ENCODE results near the gene CMC2.
A peak's percentile ranks its signal among the peaks of the same experiment; 100 is the strongest.

The CMC2 gene

DNA sequence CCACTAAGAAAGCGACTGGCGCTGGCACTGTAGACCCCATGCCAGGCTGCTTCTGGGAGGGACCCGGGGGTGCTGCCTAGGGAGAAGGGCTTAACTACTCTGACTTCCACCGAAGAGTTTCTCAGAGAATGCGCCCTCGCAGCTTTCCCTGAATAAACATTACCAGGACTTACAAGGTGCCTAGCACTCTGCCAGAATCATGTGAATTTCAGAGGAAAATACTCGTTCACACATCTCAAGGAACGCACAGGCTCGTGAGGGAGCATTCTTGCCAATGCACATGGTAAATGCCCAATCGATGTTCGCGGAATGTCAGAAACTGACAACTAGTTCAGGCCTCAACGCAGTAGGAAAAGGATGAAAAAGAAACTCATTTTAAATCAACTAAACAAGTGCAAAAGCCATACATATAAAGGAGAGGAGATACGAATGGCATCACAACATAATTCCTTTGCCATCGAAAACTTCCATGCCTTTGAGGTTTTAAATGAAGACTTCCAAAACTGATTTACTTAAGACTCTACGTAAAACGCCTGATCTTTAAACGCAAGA is 999 bp downstream of the CMC2 start:
- Histone ChIP-seq H3K9me3 (ENCODE audit: insufficient read depth, low read depth, low read length) (no peaks in the 10 kb centered on the region), H4K12ac (ENCODE audit: low read depth, low read length) (no peak overlapping the region), H2AK5ac (ENCODE audit: low read length) (no peak overlapping the region), H3K79me2 (ENCODE audit: control insufficient read depth, insufficient read depth, low read length, poor library complexity) (peaks cover 16% of the 10 kb centered on the region), H3K79me1 (ENCODE audit: low read length) (peaks cover 12% of the 10 kb centered on the region), H3K27ac (ENCODE audit: low read depth, low read length) (no peak overlapping the region), H2BK12ac (ENCODE audit: low read length) (no peak overlapping the region), H3K4me1 (ENCODE audit: control insufficient read depth in 1 of 2, insufficient read depth in 2 of 2, low read length in 2 of 2) (peaks cover 2 to 3% of the 10 kb centered on the region in 2 experiments), H2BK5ac (ENCODE audit: low read depth, low read length, poor library complexity) (no peak overlapping the region), H3K18ac (ENCODE audit: low read length) (no peak overlapping the region), H2AFZ (ENCODE audit: insufficient read depth, low read length, poor library complexity) (no peak overlapping the region), H3K36me3 (ENCODE audit: control insufficient read depth in 1 of 2, insufficient read depth in 2 of 2, low read length in 2 of 2) (peaks cover 0 to under 1% of the 10 kb centered on the region in 2 experiments), H3K4ac (ENCODE audit: low read depth, low read length) (peak overlapping the region; percentile 35), H3K4me3 (ENCODE audit: low read depth, low read length) (no peak overlapping the region), H2BK120ac (ENCODE audit: insufficient read depth, low read length, poor library complexity) (no peak overlapping the region), H4K8ac (ENCODE audit: low read depth, low read length) (no peak overlapping the region), H3K9ac (ENCODE audit: low read length) (no peak overlapping the region), H3K4me2 (ENCODE audit: low read length) (peak overlapping the region; percentile 55), H4K91ac (ENCODE audit: low read depth, low read length) (no peak overlapping the region), H3K14ac (ENCODE audit: low read length) (no peak overlapping the region), H3K27me3 (ENCODE audit: insufficient read depth, low read length) (no peaks in the 10 kb centered on the region), H3K23ac (ENCODE audit: low read length) (no peak overlapping the region)
- no peak for DNase-seq
- no CpG with 5 or more reads among the region's 18 CpGs for WGBS (ENCODE audit: extremely low coverage, insufficient coverage, insufficient read length)

DNA sequence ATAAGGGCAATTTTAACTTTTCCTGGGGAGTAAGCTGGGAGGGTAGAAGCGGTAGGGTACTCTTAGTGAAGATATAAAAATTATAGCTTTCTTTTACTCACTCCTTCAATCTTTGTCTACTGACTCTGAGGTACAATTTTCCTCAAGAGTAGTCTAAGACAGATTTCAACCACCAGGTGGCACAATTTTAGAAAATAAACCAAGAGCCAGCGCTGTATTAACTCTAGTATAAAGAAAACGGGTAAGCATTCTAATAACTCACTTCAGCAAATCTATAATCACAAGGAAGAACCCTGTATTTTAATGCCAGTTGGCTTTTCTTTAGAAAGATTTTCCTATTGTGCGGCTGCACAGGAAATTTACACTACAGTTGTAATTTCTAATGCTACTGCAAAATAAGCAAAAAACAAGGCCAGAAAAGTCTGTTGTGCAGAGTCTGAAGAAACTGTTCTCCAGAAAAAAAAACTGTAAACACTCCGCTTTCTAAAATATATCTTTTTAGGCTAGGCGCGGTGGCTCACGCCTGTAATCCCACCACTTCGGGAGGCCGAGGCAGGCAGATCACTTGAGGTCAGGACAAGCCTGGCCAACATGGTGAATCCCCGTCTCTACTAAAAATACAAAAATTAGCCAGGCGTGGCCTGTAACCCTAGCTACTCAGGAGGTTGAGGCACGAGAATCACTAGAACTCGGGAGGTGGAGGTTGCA is 1.9 kb downstream of the CMC2 start:
- no peak overlapping the region for H3K23ac ChIP-seq (ENCODE audit: low read length)
- H3K4me3 ChIP-seq (ENCODE audit: low read depth, low read length) = no peak overlapping the region
- H3K4me1 ChIP-seq (ENCODE audit: control insufficient read depth in 1 of 2, insufficient read depth in 2 of 2, low read length in 2 of 2) = peaks cover 2 to 3% of the 10 kb centered on the region in 2 experiments
- peak overlapping the region; percentile 33 for H3K4me2 ChIP-seq (ENCODE audit: low read length)
- H2AFZ ChIP-seq (ENCODE audit: insufficient read depth, low read length, poor library complexity) = no peak overlapping the region
- no peak overlapping the region for H3K27ac ChIP-seq (ENCODE audit: low read depth, low read length)
- H2AK5ac ChIP-seq (ENCODE audit: low read length) = no peak overlapping the region
- H3K79me1 ChIP-seq (ENCODE audit: low read length) = peaks cover 12% of the 10 kb centered on the region
- DNase-seq = peak; percentile 35 to 95
- no peak overlapping the region for H2BK120ac ChIP-seq (ENCODE audit: insufficient read depth, low read length, poor library complexity)
- no CpG with 5 or more reads among the region's 14 CpGs for WGBS (ENCODE audit: extremely low coverage, insufficient coverage, insufficient read length)
- no peaks in the 10 kb centered on the region for H3K9me3 ChIP-seq (ENCODE audit: insufficient read depth, low read depth, low read length)
- H4K8ac ChIP-seq (ENCODE audit: low read depth, low read length) = no peak overlapping the region
- H3K14ac ChIP-seq (ENCODE audit: low read length) = no peak overlapping the region
- H3K4ac ChIP-seq (ENCODE audit: low read depth, low read length) = peak overlapping the region; percentile 67
- H3K27me3 ChIP-seq (ENCODE audit: insufficient read depth, low read length) = no peaks in the 10 kb centered on the region
- H3K36me3 ChIP-seq (ENCODE audit: control insufficient read depth in 1 of 2, insufficient read depth in 2 of 2, low read length in 2 of 2) = no peaks in the 10 kb centered on the region
- no peak overlapping the region for H3K9ac ChIP-seq (ENCODE audit: low read length)
- H3K79me2 ChIP-seq (ENCODE audit: control insufficient read depth, insufficient read depth, low read length, poor library complexity) = peaks cover 16% of the 10 kb centered on the region
- H2BK12ac ChIP-seq (ENCODE audit: low read length) = no peak overlapping the region
- H4K91ac ChIP-seq (ENCODE audit: low read depth, low read length) = no peak overlapping the region
- no peak overlapping the region for H2BK5ac ChIP-seq (ENCODE audit: low read depth, low read length, poor library complexity)
- no peak overlapping the region for H3K18ac ChIP-seq (ENCODE audit: low read length)
- no peak overlapping the region for H4K12ac ChIP-seq (ENCODE audit: low read depth, low read length)

DNA sequence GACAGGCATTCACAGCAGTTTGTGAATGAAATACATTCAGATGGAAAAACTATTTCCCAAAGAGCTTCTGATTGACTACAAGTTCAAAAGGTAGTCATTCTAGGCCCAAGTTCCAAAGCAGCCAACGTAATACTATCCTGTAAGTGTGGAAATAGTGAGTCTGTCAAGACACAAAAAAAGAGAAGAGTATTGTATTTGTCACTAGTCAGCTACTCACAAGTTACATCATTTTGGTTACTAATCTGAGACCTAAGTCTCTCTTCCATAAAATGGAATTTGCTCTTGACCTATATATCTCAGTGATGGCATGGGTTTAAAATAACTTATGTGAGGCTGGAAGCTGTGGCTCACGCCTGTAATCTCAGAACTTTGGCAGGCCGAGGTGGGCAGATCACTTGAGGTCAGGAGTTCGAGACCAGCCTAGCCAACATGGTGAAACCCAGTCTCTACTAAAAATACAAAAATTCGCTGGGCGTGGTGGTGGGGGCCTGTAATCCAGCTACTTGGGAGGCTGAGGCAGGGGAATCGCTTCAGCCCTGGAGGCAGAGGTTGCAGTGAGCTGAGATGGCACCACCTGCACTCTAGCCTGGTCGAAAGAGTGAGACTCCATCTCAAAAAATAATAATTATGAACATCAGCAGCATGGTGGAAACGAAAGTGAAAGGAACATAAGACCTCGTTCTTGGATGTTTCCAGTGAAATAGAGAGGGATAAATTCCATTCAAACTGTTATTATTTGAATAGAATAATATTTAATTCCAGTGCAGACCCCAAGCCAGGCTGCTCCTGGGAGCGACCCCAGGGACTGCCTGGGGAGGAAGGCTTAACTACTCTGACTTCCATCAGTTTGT is 2.9 kb downstream of the CMC2 start:
- Histone ChIP-seq H3K18ac (ENCODE audit: low read length) (no peak overlapping the region), H3K79me2 (ENCODE audit: control insufficient read depth, insufficient read depth, low read length, poor library complexity) (peaks cover 16% of the 10 kb centered on the region), H3K4me1 (ENCODE audit: control insufficient read depth in 1 of 2, insufficient read depth in 2 of 2, low read length in 2 of 2) (peaks cover 2 to 3% of the 10 kb centered on the region in 2 experiments), H2AK5ac (ENCODE audit: low read length) (no peak overlapping the region), H3K14ac (ENCODE audit: low read length) (no peak overlapping the region), H3K4me3 (ENCODE audit: low read depth, low read length) (no peak overlapping the region), H3K4ac (ENCODE audit: low read depth, low read length) (peak overlapping the region; percentile 82), H3K27me3 (ENCODE audit: insufficient read depth, low read length) (no peaks in the 10 kb centered on the region), H4K91ac (ENCODE audit: low read depth, low read length) (no peak overlapping the region), H3K79me1 (ENCODE audit: low read length) (peaks cover 12% of the 10 kb centered on the region), H2BK12ac (ENCODE audit: low read length) (no peak overlapping the region), H2BK5ac (ENCODE audit: low read depth, low read length, poor library complexity) (no peak overlapping the region), H3K36me3 (ENCODE audit: control insufficient read depth in 1 of 2, insufficient read depth in 2 of 2, low read length in 2 of 2) (no peaks in the 10 kb centered on the region), H4K8ac (ENCODE audit: low read depth, low read length) (no peak overlapping the region), H3K9ac (ENCODE audit: low read length) (no peak overlapping the region), H3K27ac (ENCODE audit: low read depth, low read length) (no peak overlapping the region), H3K4me2 (ENCODE audit: low read length) (no peak overlapping the region), H2BK120ac (ENCODE audit: insufficient read depth, low read length, poor library complexity) (no peak overlapping the region), H4K12ac (ENCODE audit: low read depth, low read length) (no peak overlapping the region), H3K9me3 (ENCODE audit: insufficient read depth, low read depth, low read length) (no peaks in the 10 kb centered on the region), H3K23ac (ENCODE audit: low read length) (no peak overlapping the region), H2AFZ (ENCODE audit: insufficient read depth, low read length, poor library complexity) (no peak overlapping the region)
- no peak for DNase-seq
- WGBS (ENCODE audit: extremely low coverage, insufficient coverage, insufficient read length) = no CpG with 5 or more reads among the region's 11 CpGs

DNA sequence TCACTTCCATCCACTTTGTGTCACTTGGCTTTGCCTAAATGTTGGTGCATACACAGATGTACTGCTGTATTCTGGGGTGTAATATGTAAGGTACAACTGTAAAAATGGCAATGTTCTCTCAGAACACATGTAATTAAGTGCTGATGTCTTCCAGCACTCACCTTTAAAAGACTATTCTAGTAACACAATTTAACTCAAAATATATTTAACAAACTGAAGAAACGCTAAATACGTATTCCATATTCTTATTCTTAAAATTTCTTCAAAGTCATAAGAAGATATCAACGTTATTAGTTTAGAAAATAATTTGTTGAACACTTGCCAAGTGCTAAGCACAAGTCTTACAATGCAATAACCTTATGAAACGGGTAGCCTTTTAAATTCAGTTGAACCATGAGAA is 3.6 kb downstream of the CMC2 start:
- Histone ChIP-seq H3K4ac (ENCODE audit: low read depth, low read length) (peak overlapping the region; percentile 52), H3K4me2 (ENCODE audit: low read length) (no peak overlapping the region), H2AFZ (ENCODE audit: insufficient read depth, low read length, poor library complexity) (no peak overlapping the region), H4K8ac (ENCODE audit: low read depth, low read length) (no peak overlapping the region), H3K79me1 (ENCODE audit: low read length) (peaks cover 12% of the 10 kb centered on the region), H2BK120ac (ENCODE audit: insufficient read depth, low read length, poor library complexity) (no peak overlapping the region), H3K9me3 (ENCODE audit: insufficient read depth, low read depth, low read length) (no peaks in the 10 kb centered on the region), H3K27me3 (ENCODE audit: insufficient read depth, low read length) (no peaks in the 10 kb centered on the region), H3K14ac (ENCODE audit: low read length) (no peak overlapping the region), H4K12ac (ENCODE audit: low read depth, low read length) (no peak overlapping the region), H4K91ac (ENCODE audit: low read depth, low read length) (no peak overlapping the region), H3K4me3 (ENCODE audit: low read depth, low read length) (no peak overlapping the region), H3K9ac (ENCODE audit: low read length) (no peak overlapping the region), H2AK5ac (ENCODE audit: low read length) (no peak overlapping the region), H3K36me3 (ENCODE audit: control insufficient read depth in 1 of 2, insufficient read depth in 2 of 2, low read length in 2 of 2) (no peaks in the 10 kb centered on the region), H3K27ac (ENCODE audit: low read depth, low read length) (no peak overlapping the region), H3K23ac (ENCODE audit: low read length) (no peak overlapping the region), H3K4me1 (ENCODE audit: control insufficient read depth in 1 of 2, insufficient read depth in 2 of 2, low read length in 2 of 2) (peaks cover 0 to 2% of the 10 kb centered on the region in 2 experiments), H3K18ac (ENCODE audit: low read length) (no peak overlapping the region), H3K79me2 (ENCODE audit: control insufficient read depth, insufficient read depth, low read length, poor library complexity) (peaks cover 16% of the 10 kb centered on the region), H2BK12ac (ENCODE audit: low read length) (no peak overlapping the region), H2BK5ac (ENCODE audit: low read depth, low read length, poor library complexity) (no peak overlapping the region)
- no peak for DNase-seq
- 100% methylated on average over 3 of the region's 4 CpGs for WGBS (ENCODE audit: extremely low coverage, insufficient coverage, insufficient read length)
